Renal cortical epithelial cell (primary cell): ENCODE data around the gene BTBD2. TPM values are rescaled to one million over a fixed set of nuclear protein-coding genes. Genes with fewer than 3 reads are reported as not detected.

Experiments used
- DNase-seq: peaks from one replicate; pipeline ENCODE4 v3.0.0-alpha.2; 2011; ENCODE audit warnings: low read depth
- total RNA-seq: library from RNA; depleted of rRNA; stranded (reverse); fragments of >200 nt; gene quantifications from 2 replicates; pipeline ENCODE4 v1.2.3, GENCODE V29; 2014

BTBD2 gene
- 31.4 and 144 TPM in 2 replicates for total RNA-seq

- no peak for DNase-seq
These were observed at the start of gene BTBD2 for GRCh38 chr19:2015608-2015950. Gene BTBD2, minus strand, starts transcription at chr19:2015714. Its CDS starts 11 bp downstream, at chr19:2015703.

- no peak for DNase-seq
These were observed 49.4 kb upstream of the BTBD2 start for GRCh38 chr19:2064788-2065524.

- DNase-seq, result no peak
These were observed 48.9 kb upstream of the BTBD2 start for GRCh38 chr19:2064395-2064787.

- no peak for DNase-seq
These were observed 48.3 kb upstream of the BTBD2 start for GRCh38 chr19:2063824-2064223.

- DNase-seq, result no peak
These were observed 47.3 kb upstream of the BTBD2 start for GRCh38 chr19:2062770-2063169.

- DNase-seq, result no peak
These were observed 46.8 kb upstream of the BTBD2 start for GRCh38 chr19:2062389-2062729.

- DNase-seq, result peak; percentile 91
These were observed 46.2 kb upstream of the BTBD2 start for GRCh38 chr19:2061495-2062388.

GRCh38 chr19:2060884-2061494 lies 45.5 kb upstream of the BTBD2 start:
- DNase-seq, result peak; percentile 90

- DNase-seq, result peak; percentile 75
These were observed 44.1 kb upstream of the BTBD2 start for GRCh38 chr19:2059422-2060201.

- DNase-seq, result no peak
These were observed 43.3 kb upstream of the BTBD2 start for GRCh38 chr19:2058570-2059421.

- DNase-seq, result no peak
These were observed 42.3 kb upstream of the BTBD2 start for GRCh38 chr19:2057484-2058469.

- DNase-seq, result no peak
These were observed 41.3 kb upstream of the BTBD2 start for GRCh38 chr19:2056837-2057192.

GRCh38 chr19:2055931-2056836 lies 40.7 kb upstream of the BTBD2 start:
- peak; percentile 56 for DNase-seq

- DNase-seq, result no peak
These were observed 39.2 kb upstream of the BTBD2 start for GRCh38 chr19:2054763-2055162.

GRCh38 chr19:2053601-2054389 lies 38.3 kb upstream of the BTBD2 start:
- DNase-seq, result no peak

GRCh38 chr19:2051773-2052704 lies 36.5 kb upstream of the BTBD2 start:
- no peak for DNase-seq
